Stimulated activated CD4-positive, alpha-beta T cell treated with anti-CD3 and anti-CD28 coated beads, Interleukin-1b, Interleukin-23, amount 100 ng/mL, for 1 hour (primary cell): ENCODE measurements around the gene MARCO.
"Not testable (repeated sequence)": the region's sequence is repeated elsewhere in the genome, so short reads cannot be mapped to it uniquely, and the experiment has no call there.

Experiments
- DNase-seq, 2 donors: peaks; one replicate each; pipeline ENCODE4 v3.0.0-alpha.2; 2020; ENCODE audit warnings: low read depth in 2 of 2

The MARCO gene

GRCh38 chr2:118974103-118974993 is 32.4 kb downstream of the MARCO start:
- no peak for DNase-seq

DNA sequence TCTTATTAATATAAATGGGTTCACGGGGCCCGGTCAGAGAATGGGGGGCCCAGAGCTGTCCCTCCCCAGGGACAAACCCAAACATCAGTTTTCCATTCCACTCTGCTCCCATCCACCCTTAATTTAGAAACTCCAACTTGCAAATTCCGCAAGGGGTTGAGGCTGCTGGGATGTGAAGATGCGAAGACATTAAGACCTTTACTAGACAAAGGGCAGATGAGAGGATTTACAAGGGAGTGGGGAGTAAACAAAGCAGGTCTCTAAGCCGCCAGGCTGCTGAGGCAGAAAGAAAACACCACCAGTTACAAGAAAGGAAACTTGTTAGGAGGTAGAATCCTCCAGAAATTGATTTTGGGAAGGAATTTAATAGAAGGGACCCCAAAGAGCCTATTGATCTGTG is 33.1 kb downstream of the MARCO start:
- no peak for DNase-seq

- no peak for DNase-seq
Observed at GRCh38 chr2:118978064-118978463, 36.1 kb downstream of the MARCO start.

DNA sequence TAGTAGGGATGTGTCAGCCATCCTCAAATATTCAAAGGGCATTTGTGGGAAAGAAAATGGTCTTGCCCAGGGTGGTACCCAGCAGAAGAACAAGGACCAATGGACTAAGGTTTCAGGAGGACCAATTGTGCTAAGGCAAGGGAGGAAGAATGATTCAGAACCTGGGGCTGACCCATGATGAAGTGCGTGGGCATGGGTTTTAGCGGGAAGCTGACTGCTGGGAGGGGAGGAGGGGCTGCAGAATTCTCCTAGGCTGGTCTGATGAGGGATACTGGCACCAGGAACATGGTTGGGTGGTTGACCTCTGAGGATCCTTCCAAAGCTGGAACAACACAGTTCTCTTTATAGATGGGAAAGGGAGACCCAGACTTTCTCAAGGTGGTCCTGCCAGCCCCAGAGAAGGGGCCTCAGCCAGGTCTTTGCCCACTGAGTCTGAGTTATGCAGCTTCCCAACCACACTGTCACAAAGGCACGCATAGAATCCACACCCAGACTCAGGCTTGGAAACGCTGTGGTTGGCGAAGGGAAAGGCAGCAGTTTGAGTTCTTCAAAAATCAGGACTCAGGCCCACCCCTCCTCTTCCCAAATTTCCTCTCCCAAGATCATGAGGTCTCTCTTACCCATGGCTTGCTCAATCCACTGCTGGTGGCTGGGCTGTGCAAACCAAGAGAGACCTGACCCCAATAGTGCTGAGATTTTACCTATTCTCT is 37.3 kb downstream of the MARCO start:
- DNase-seq = no peak

- DNase-seq = no peak
Observed at GRCh38 chr2:118980022-118980421, 38.0 kb downstream of the MARCO start.

- DNase-seq = no peak
Observed at GRCh38 chr2:118980573-118980972, 38.6 kb downstream of the MARCO start.

GRCh38 chr2:118981632-118982031 is 39.6 kb downstream of the MARCO start:
- DNase-seq = no peak

GRCh38 chr2:118982039-118982438 is 40.0 kb downstream of the MARCO start:
- no peak for DNase-seq

- no peak for DNase-seq
Observed at GRCh38 chr2:118983133-118983532, 41.1 kb downstream of the MARCO start.

- DNase-seq = no peak
Observed at GRCh38 chr2:118983915-118984314, 41.9 kb downstream of the MARCO start.

GRCh38 chr2:118986738-118987137 is 44.7 kb downstream of the MARCO start:
- no peak for DNase-seq

DNA sequence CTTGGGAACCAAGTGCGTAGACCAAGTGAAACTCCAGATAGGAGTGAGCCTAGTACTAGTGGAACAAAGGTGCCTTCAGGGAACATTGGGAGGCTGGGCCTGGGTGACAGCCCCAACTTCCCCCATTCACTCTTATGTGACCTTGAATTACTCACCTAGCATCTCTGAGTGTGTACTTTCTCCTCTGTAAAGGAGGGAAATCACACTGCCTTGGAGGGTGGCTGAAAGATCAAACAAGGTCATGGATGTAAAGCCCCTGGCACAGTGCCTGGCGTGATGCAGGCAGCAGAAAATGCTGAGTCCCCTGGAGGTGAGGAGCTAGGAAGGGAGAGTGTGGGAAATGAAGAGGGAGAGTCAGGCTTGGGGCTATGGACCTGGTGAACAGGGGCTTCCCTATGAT is 45.9 kb downstream of the MARCO start:
- no peak for DNase-seq

DNA sequence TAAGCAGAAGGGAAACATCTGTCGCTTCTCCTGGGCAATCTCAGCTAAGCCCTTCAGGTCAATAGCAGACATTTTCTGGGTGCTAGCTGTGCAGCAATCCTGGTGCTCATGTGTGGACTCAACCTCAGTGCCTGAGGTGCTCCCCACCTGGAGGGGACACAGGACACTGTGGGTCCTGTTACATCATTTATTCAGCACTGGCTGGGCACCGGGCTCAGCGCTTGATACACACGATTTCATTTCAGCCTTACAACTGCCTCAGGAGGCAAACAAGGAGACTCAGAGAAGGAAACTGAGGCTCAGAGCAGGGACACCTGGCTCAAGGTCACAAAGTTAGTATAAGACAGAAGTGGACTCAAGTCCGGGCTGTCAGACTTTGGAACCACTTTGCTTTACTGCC is 46.7 kb downstream of the MARCO start:
- DNase-seq = no peak

- DNase-seq = no peak
Observed at GRCh38 chr2:118989481-118989880, 47.5 kb downstream of the MARCO start.

GRCh38 chr2:118990757-118991545 is 49.0 kb downstream of the MARCO start:
- DNase-seq = no peak

GRCh38 chr2:118991554-118991953 is 49.6 kb downstream of the MARCO start:
- no peak for DNase-seq

GRCh38 chr2:118992740-118993391 is 50.9 kb downstream of the MARCO start:
- no peak for DNase-seq

DNA sequence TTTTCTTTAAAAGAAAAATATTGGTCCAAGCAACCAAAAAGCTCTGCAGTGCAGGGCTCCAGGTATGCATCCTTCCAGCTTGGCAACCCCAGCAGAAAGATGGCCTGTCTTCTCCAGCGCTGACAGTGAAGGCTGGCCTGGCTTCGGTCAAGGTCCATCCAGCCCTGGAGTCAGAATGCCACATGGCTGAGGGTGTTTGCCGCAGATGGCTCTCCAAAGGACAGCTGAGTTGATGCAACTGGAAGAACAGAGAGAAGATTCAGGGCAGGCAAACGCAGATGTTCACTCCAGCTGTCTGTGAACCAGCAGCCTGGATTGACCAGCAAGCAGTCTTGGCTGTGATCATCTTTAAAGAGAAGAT is 51.4 kb downstream of the MARCO start:
- no peak for DNase-seq

DNA sequence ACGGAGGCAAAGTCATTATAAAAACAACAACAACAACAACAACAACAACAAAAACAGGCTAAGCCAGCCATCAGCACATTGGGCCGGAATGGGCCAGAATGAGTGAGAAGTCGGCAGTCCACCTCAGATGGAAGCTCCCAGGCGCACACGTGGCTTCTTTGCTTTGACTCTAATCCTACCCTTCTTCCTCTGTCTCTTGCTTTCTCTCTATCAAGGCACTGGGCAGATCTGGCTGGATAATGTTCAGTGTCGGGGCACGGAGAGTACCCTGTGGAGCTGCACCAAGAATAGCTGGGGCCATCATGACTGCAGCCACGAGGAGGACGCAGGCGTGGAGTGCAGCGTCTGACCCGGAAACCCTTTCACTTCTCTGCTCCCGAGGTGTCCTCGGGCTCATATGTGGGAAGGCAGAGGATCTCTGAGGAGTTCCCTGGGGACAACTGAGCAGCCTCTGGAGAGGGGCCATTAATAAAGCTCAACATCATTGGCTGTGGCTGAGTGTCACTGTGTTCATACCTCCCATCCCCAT is 52.2 kb downstream of the MARCO start:
- DNase-seq = no peak

DNA sequence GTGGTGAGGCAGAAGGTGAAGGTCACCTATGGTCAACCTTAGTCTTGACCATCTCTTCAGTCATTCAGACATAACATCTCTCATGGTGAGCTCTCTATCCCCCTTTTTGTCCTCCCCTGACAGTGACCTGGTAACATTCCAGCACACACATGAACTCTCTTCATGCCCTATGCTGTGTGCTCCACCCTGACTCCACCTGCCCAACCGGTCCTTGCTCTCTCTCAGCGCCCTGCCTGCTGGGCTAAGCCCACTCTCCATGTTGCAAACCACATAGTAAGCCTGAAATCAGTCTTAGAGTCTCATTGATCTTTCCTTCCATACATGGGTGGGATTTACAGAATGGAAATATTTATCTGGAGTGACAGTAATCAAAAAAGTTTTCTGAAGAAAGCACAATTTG is 52.8 kb downstream of the MARCO start:
- DNase-seq = no peak

GRCh38 chr2:119003856-119004255 is 61.9 kb downstream of the MARCO start:
- DNase-seq = not testable (repeated sequence)

DNA sequence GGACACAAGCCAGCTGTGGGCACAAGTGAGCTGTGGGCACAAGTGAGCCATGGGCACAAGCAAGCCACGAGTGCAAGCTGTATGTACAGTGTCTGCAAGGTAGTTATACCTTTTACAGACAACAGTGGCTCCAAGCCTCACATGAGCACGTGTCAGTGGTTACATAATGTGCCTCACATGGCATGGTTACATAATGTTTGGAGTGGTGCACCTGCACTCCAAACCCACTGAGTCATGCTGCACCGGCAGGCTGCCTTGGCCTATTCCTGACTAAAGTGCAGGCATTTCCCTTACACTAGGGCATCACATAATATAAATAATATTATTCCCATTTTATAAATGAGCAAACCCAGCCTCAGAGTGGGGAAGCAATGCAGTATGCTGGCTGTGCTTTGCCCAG is 62.6 kb downstream of the MARCO start:
- no peak for DNase-seq
